HG02973 (cell line): Measurements from ENCODE around the gene DDRGK1.

Experiments used
- ATAC-seq: cut with Tn5 transposase; IDR thresholded peaks from one replicate; pipeline ENCODE4 v1.9.1; 2021; ENCODE audit warnings: moderate library complexity; ENCODE audit not compliant: unreplicated experiment

The DDRGK1 gene

DNA sequence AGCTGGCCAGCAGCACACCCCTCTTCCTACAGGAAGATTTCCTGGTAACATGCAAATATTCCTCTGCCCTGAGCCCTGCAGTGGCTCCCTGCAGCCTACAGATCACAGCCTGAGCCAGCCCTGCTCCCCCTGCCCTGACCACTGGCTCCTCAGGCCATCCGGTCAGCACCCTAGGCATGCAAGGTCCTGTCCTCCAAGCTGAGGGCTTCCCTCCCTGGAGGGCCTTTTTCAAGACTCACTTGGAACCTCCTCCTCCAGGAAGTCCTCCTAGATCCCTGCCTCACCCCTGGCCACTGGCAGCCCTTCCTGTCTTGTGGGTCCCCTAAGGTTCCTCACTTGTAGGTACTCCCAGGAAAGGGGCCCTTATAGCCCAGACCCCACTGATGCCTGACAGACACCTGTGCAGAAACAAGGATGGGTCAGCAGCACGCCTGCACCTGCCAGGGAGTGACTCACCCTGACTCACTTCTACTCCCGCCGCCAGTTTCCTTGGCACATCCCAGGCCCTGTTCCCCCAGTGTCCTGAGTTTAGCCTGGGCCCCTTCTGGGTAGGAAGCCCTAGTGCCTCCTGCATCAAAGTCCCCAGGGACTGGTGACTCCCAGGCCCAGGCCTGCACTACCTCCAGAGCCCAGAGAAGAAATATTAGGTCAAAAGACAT is 31.3 kb upstream of the DDRGK1 start:
- ATAC-seq: no peak

DNA sequence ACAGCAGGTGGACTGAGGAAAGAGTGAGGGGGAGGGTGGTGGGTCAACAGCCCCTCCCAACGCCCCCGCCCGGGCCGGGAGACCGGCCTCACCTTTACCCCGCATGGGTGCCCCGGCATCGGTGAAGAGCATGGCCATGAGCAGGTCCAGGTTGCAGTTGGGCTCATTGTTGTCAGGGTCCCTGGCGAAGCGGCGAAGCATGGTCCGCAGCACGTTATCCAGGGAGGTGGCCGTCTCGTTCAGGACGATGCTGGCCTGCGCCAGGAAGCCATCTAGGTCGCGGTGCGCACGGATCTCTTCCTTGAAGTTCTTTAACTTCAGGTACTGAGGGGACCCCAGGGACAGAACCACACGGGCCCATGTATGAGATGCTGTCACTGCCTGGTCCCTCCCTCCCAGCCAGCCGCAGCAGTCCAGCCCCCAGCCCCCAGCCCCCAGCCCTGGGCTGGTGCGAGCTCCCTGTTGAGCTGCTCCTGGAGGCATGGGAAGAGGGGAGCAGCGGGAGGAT is 29.6 kb upstream of the DDRGK1 start:
- no peak for ATAC-seq

DNA sequence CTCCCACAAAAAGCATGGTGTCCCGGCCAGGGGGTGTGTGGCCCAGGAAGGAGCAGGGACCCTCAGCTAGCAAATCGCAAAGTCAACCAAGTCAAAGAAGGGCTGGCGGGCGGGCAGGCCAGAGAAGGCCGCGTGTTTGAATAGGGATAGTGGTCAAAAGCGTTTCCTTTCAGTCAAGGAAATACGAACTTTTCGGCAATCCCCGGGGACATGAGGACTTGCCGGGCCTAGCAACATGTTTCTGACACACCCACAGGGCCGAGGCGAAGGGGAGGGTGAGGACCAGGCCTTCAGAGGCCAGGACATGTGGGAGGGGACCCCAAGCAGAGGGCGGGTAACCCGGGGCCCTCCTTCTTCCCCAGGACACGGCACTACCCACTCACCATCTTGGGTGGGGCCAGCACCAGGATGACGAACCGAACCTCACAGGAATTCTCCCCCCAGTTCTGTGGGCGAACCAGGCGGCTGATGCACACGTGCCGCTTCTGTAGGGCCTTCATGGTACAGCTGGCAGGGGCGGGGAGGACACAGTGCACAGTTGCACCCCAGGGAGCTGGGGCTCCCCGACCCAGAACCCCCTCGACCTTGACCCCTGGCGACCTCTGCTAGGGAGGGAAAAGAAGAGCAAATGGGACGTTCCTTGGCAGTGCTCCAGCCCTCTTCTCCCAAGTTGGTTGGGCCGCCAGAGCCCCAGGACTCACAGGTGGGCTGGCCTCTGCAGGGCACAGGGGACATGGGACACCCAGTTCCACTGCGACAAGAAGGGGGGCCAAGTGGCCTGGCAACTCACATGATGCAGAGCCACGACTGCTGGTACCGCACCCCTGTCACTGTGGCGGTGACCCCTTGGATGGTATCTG is 28.9 kb upstream of the DDRGK1 start:
- ATAC-seq: no peak

DNA sequence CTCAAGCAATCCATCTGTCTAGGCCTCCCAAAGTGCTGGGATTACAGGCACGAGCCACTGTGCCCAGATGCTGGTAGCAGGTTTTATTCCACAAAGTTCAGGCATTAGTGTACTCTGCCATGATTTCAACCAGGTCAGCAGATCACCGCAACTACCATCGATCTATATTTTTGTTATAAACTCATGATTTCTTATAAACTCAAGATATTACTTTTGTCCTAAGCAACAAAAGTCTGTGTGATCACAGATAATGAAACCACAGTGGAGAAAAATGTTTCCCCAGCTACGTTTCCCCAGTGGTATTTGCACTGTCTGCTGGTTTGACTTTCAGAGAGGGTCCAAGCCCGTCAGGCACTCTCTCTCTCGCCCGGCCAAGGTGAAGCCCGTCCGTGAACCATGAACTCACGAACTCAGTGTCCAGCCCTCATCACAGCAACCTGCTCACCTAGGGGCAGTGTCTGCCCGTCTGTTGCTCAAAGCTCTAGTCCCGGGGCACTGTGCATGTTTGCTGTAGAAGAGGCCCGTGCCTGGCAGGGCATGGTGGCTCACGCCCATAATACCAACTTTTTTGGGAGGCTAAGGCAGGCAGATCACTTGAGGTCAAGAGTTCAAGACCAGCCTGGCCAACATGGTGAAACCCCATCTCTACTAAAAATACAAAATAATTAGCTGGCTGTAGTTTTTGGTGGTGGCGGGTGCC is 27.6 kb upstream of the DDRGK1 start:
- ATAC-seq: no peak

DNA sequence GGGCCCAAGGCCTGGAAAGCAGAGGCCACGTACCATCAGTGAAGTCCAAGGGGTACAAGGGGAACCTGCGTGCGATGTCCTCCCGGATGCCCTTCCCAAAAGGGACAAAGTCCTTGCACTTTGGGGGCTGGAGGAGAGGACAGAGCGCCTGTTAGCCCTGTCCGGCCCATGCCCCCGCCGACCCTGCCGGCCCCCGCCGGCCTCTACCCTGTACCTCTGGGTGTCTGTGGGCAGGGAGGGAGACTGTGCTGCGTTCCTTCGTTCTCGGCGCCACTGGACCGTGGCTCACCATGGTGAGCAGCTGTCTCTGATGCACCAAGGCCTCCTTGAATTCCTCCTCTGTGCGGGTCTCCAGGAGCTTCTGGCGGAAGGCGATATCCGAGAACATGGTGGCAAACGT is 26.6 kb upstream of the DDRGK1 start:
- no peak for ATAC-seq

DNA sequence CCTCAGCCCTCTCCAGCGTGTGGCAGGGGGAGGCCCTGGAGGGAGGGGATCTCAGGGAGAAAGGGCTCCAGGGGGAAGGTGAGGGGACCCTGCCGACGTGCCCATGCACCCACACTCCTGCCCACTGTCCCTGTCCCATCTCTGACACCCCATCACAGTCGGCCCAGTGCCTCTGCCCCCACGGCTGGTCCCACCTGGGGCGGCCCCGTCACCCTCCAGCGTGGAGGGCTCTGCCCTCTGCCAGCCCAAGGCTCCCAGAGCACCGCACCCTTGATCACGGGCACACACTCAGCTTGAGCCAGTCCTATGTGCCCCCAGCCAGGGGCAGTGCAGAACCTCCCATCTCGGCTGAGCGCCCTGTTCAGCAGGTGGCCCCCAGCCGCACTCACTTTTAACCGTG is 25.3 kb upstream of the DDRGK1 start:
- no peak for ATAC-seq

DNA sequence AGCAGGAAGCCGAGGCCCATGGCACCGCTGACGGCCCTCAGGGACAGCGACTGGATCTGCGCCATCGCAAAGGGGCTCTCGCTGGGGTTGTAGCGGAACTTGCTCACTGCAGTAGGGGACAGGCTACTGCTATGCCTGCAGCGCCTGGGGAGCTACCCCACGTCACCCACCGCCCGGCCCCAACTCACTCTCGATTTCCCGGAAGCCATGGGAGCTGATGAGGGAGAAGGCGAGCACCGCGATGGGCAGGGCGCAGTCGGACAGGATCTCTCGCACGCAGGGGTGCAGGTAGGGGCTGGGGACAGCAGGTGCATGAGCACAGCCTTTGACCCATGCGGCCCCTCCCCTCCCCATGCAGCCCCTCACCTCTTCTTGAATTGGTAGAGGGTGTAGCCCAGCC is 24.7 kb upstream of the DDRGK1 start:
- ATAC-seq: no peak

DNA sequence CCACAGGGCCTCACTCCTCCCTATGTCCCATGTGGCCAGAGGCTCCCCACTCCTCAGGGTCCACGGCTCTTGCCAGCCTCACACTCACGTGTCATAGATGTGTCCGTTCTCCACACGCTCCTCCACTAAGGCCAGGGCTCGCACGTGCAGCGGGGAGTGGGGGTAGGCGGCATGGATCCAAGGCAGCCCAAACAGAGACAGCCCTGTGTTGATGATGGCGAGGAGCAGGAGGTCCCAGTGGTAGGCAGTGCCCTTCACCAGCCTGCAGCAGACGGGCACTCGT is 24.2 kb upstream of the DDRGK1 start:
- no peak for ATAC-seq

DNA sequence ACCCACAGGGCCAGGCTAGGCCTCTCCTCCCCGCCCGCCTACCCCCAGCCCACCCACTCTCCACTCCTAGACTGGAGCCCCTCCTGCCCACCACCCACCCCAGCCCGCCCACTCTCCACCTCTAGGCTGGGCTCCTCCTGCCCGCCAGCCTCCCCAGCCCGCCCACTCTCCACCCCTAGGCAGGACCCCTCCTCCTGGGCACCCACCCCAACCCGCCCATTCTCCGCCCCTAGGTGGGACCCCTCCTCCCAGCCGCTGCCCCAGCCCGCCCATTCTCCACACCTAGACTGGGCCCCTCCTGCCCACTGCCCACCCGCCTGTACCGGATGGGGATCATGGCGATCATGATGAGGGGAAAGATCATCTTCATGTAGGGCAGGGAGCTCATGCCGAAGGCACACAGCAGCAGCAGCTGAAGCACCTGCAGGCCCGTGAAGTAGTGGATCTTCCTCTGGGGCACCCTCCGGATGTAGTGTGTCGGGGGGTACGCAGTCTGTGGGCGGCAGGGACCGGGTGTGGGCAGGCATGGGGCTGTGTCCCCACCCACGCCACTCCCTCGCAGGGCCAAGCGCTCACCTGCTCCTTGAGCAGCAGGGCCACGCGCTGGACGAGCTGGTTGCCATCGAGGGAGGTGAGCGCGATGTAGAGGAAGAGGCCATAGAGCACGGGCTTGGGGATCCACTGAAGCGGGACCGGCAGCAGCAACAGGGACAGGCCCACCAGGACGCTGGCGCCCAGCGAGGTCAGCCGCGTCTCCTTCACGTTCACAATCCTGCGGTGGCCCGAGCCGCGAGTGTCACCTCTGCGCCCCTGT is 23.7 kb upstream of the DDRGK1 start:
- ATAC-seq: no peak

DNA sequence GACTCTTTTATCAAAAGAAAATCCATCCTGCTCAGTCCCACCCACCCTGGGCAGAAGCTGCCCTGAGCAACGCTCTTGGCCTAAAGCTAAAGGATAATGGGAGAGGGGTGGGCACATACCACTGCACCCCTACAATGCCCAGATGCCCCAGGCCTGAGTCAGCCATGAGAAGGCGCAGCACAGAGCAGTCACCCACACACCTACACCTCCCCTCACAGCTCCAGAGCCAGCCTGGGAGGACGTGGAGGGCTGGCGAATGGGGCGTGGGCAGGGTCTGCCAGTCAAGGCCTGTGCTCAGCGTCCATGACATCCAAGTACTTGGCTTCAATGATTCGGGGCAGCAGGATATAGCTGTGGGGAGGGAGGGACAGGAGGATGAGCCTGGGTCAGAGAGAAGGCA is 23.0 kb upstream of the DDRGK1 start:
- ATAC-seq: no peak

DNA sequence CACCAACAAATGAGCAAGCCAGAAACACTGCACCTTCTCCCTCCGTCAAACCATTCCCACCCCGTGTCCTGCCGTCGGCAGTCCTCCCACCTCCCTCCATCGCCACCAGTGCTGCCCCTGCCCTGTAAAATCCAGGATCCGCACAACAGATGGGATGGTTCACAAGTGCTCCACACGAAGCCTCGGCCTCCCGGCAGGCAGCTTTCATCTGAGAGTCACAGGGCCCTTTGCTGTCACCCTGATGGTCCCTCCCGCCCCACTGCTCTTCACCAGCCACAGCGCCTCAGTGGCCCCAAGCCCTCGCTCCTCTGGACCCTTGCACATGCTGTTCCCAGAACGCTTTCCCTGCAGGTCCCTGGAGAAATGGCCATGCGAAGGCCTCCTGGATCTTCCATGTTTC is 22.4 kb upstream of the DDRGK1 start:
- ATAC-seq: no peak

DNA sequence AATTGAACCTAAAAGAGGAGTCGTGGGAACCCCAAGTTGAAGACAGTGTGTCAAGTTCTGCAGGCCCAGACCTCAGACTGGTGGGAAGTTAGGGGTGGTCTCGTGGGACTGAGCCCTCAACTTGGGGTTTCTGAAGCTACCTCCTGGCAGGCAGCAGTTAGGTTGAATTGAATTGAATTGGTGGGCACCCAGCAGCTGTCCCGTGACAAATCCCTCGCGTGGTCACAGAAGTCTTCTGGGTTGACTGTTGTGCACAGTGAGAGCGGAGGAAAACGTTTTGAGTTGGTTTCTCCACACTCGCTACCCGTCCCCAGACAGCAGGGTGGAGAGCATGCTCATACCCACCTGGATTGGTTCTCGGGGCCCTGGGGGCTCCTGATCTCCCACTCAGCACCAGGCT is 21.6 kb upstream of the DDRGK1 start:
- no peak for ATAC-seq

DNA sequence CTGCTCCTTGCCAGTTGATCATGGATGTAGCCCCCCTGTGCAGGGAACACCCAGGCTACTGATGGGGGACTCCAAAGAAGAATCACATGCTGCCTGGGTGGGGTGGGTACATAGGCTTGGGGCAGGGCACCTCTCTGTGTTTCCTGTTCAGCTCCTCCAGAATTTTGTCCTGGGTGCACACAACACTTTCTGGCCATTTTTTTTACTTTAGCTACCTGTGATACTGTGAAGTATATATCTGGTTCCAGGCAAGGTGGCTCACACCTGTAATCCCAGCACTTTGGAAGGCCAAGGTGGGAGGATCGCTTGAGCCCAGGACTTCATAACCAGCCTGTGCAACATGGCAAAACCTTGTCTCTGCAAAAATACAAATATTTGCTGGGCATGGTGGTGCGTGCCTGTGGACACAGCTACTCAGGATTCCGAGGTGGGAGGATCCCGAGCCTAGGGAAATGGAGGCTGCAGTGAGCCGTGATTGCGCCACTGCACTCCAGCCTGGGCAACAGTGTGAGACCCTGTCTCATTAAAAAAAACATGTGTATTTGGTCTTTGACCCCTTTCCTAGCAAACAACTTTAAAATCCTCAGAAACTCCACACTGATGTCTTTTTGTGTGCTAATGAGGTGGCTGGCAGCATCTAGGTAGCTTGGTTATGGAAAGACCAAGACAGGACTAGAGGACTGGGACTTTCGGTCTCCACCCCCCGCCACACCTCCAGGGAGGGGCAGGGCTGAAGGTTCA is 20.4 kb upstream of the DDRGK1 start:
- ATAC-seq: no peak

DNA sequence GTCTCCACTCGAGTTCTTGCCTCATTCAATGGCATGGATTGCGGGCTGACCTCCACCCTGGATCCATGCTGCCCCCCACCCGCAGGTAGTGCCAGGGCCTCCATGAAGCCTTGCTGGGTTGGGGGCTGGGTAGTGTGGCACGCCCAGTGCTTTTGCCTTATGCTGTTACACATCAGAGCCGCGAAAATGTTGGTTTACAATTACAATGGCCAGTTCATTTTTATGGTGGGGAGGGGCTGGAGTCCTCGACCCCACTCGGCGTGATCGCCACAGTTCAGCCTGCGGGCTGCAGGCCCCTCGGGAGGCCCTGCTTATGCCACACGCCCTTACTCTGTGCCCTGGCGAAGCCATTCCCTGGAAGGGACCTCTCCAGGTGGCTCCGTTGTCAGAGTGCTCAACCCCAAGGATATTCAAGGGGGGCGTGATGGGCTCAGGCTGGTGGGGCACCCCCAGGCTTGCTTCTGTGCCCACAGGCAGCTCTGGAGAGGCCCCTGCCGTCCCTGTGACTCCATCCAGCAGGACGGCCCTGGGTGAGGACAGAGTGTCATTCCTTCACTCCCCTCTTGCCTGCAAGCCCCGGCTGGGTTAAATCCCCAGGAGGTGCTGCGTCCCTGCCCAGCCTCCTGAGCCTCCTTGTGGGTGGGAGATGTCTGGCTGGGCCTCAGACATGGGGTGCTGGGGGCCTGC is 19.7 kb upstream of the DDRGK1 start:
- ATAC-seq: no peak

DNA sequence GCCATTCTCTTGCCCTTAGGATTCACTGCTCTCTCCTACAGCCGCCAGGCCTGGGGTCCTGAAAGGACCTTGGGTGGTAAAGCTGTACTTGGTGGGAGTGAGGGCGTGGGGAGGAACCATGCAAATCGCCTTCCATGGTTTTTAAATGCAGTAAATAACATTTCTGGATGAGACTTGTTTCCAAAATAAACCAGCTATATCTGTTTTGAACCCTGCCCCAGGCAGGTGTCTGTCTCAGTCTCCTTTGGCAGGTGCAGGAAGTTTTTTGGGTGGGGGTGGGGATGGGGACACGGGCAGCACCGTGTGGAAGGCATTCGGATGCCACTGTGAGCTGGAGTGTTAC is 19.1 kb upstream of the DDRGK1 start:
- no peak for ATAC-seq

DNA sequence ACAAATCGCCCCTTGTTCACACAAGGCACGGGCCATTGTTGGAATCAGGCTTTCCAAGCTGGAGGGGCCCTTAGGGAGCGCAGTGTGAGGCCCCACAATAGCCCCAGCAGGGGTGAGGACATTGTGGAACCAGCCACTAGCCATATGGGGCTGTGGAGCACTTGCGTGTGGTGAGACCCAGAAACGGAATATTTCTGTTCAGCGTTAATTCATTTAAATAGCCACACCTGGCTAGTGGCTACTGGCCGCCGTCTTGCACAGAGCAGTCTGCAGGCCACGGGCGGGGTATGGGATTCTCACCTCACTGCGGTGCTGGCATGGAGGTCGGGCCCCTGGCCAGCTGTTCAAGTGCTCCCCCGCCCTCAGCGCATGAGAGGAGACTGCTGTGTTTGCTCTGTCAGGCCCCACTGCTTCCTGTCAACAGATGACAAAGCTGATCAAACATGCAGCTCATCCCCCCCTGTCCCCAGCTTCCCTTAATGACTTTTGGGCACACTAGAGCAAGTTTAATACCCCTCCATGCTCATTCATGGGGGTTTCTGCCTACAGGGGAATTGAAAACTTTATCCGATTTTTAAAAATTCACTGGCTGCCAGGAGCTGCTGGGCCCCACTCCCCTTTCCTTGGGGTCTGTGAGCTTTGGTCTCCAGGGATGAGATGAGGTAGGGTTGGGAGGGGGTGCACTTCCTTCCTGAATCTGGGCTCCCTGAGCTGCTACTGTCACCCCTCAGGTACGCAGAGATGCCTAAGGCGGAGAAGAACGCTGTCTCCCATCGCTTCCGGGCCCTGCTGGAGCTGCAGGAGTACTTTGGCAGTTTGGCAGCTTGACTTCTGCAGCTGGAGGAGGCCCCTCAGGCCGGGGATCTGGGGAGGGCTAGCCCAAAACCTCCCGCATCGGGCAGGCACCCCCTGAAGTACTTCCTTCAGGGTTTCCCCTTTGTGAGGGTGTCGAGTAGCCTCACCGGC is 18.4 kb upstream of the DDRGK1 start:
- ATAC-seq: no peak

DNA sequence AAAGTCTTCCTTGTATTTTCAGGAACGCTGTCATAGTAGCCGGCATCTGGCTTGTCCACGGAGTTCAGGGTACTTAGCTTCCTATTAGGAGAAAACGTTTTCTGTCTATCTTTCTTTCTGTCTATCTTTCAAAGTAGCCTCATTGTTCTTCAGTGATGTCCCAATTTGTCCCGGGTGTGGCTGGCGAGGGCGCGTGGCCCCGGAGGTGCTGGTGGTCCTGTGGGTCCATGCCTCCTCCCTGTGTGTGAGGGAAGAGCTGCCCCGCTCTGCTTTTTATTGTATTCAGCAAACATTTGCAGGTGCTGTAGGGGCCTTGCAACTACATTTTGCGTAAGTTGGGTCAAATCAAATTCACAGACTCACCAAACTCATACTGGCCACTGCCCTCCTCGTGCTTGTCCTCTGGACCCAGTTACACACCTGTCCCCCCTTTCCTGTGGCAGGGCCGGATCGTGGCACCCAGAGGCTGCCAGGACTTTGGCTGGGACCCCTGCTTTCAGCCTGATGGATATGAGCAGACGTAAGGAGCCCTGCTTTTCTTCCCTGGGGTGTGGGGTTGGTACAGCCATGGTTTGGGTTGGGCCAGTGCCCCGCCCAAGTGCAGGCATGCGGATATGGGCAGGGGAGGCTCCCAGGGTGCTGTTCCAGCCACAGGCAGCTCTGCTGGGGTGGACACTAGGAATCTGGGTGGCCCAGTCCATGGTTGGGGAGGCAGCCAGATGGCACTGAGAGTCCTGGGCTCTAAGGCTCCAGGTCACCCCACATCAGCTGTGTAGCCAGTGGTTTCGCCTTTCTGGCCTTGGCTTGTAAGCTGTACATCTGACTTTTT is 17.1 kb upstream of the DDRGK1 start:
- ATAC-seq: no peak
